OCI-LY7 (cell line): ENCODE measurements around the gene UBE2L3. TPM values are rescaled to one million over a fixed set of nuclear protein-coding genes. Genes with fewer than 3 reads are reported as not detected.

Experiments used
- BruUV-seq: library from RNA; stranded (reverse); fragments of 400-500 nt; replicated peaks from 2 replicates; lab custom pipeline; 2021; lab: Mats Ljungman, UMichigan
- CTCF ChIA-PET: fragments of 300-600 bp; sonication (Branson Sonifier 250); formaldehyde crosslinking; loops from one replicate; lab custom pipeline; 2022; ENCODE audit warnings: antibody characterized with exemption; ENCODE audit not compliant: unreplicated experiment; lab: Charles Lee
- POLR2A ChIA-PET: fragments of 300-600 bp; sonication (Branson Sonifier 250); formaldehyde crosslinking; loops from one replicate; lab custom pipeline; 2022; ENCODE audit warnings: antibody characterized with exemption; lab: Charles Lee
- DNase-seq: peaks from one replicate; pipeline ENCODE4 v3.0.0-alpha.2; 2015; ENCODE audit warnings: low spot score
- H2AFZ ChIP-seq: fragments of 200-600 bp; sonication (generic), shearing (Covaris generic); 2 replicates; pipeline ENCODE4 v1.6.1; 2014; ENCODE audit warnings: mild to moderate bottlenecking, antibody characterized with exemption, low read length, moderate library complexity
- H3K27ac ChIP-seq: fragments of 200-600 bp; sonication (generic); 2 replicates; pipeline ENCODE4 v1.5.1; 2014; ENCODE audit warnings: mixed run types, low read depth, mild to moderate bottlenecking, moderate library complexity, low read length, inconsistent platforms; ENCODE audit not compliant: poor library complexity, severe bottlenecking
- H3K36me3 ChIP-seq: fragments of 200-600 bp; sonication (generic); 2 replicates; pipeline ENCODE4 v1.6.1; 2014; ENCODE audit warnings: mild to moderate bottlenecking, antibody characterized with exemption, low read length, moderate library complexity, mixed read lengths; ENCODE audit not compliant: insufficient read depth
- H3K4me1 ChIP-seq: fragments of 200-600 bp; sonication (generic); 2 replicates; pipeline ENCODE4 v1.5.1; 2014; ENCODE audit warnings: mild to moderate bottlenecking, low read length; ENCODE audit not compliant: insufficient read depth, poor library complexity, severe bottlenecking
- H3K4me2 ChIP-seq: fragments of 200-600 bp; sonication (generic); 2 replicates; pipeline ENCODE4 v1.6.1; 2014; ENCODE audit warnings: mild to moderate bottlenecking, low read length
- H3K4me3 ChIP-seq: fragments of 200-600 bp; sonication (generic); 2 replicates; pipeline ENCODE4 v1.5.1; 2014; ENCODE audit warnings: mild to moderate bottlenecking, low read depth, low read length; ENCODE audit not compliant: poor library complexity, severe bottlenecking
- H3K79me2 ChIP-seq: fragments of 200-600 bp; sonication (generic); 2 replicates; pipeline ENCODE4 v1.6.1; 2016; ENCODE audit warnings: low read depth, mild to moderate bottlenecking, low read length, moderate library complexity, mixed read lengths; ENCODE audit not compliant: insufficient read depth
- H3K9me2 ChIP-seq: fragments of 200-600 bp; sonication (generic); 2 replicates; pipeline ENCODE4 v1.6.1; 2016; ENCODE audit warnings: mild to moderate bottlenecking, low read length, mixed read lengths; ENCODE audit not compliant: insufficient read depth
- H3K9me3 ChIP-seq: fragments of 200-600 bp; sonication (generic); 2 replicates; pipeline ENCODE4 v1.6.1; 2014; ENCODE audit warnings: mild to moderate bottlenecking, mixed run types, low read length, mixed read lengths
- H4K20me1 ChIP-seq: fragments of 200-600 bp; sonication (generic); 2 replicates; pipeline ENCODE4 v1.6.1; 2014; ENCODE audit warnings: mild to moderate bottlenecking, antibody characterized with exemption, low read length, moderate library complexity, mixed read lengths; ENCODE audit not compliant: insufficient read depth
- CTCF ChIP-seq: fragments of 200-600 bp; sonication (generic); conservative IDR thresholded peaks from 2 replicates; pipeline ENCODE4 v1.5.1; 2014; ENCODE audit warnings: mild to moderate bottlenecking, antibody characterized with exemption, low read length, moderate library complexity, mixed read lengths
- EZH2phosphoT487 ChIP-seq: fragments of 200-600 bp; sonication (generic); IDR thresholded peaks from 2 replicates; pipeline ENCODE4 v1.6.1; 2018; ENCODE audit warnings: low read depth, borderline replicate concordance, mild to moderate bottlenecking, mixed run types, antibody characterized with exemption, low read length, moderate library complexity, mixed read lengths
- intact Hi-C: fragments of 100-400 bp; cut with micrococcal nuclease; formaldehyde crosslinking; loops from one replicate; pipeline ENCODE4 v1.10.0; 2022; ENCODE audit not compliant: unreplicated experiment
- total RNA-seq, 2 experiments: library from RNA; depleted of rRNA in 1 of 2; stranded (reverse); fragments of >200 nt in 1 of 2; shearing (Covaris generic) in 1 of 2; gene quantifications; 2 replicates each; pipeline ENCODE4 v1.2.3, GENCODE V29; 2014 to 2022

The UBE2L3 gene
- total RNA-seq, 2 experiments from 2014 or later, result 63.8 to 67.1 TPM

- Histone ChIP-seq H2AFZ (peak overlapping the region; percentile 97), H3K27ac (peak overlapping the region; percentile 68), H3K4me2 (peak overlapping the region; percentile 97), H3K79me2 (no peaks in the 10 kb centered on the region), H3K4me1 (peaks cover 28% of the 10 kb centered on the region), H3K9me3 (no peaks in the 10 kb centered on the region), H3K36me3 (peaks cover 37% of the 10 kb centered on the region), H3K9me2 (no peaks in the 10 kb centered on the region), H4K20me1 (no peaks in the 10 kb centered on the region), H3K4me3 (peak overlapping the region; percentile 76)
- POLR2A ChIA-PET, result interaction anchor here (1.3 to 2.5 kb wide), 2 partner anchors 9 to 73 kb away, joined by 3 to 7 read pairs; partner anchors contain the start of gene SDF2L1
- TF ChIP-seq CTCF (no peak), EZH2phosphoT487 (no peak)
- CTCF ChIA-PET, result interaction anchor here (0.6 kb wide), 1 partner anchor 381 kb away, joined by 3 read pairs; no protein-coding TSS in a partner anchor
- no peak for DNase-seq
- intact Hi-C loops, result no loop called here
- BruUV-seq, result no TSS peak
Observed at GRCh38 chr22:21651521-21652009, 84.1 kb downstream of the UBE2L3 start.

GRCh38 chr22:21652010-21652546 is 84.6 kb downstream of the UBE2L3 start:
- Histone ChIP-seq H3K4me3 (peak overlapping the region; percentile 76), H3K27ac (peak overlapping the region; percentile 68), H2AFZ (peak overlapping the region; percentile 97), H3K9me2 (no peaks in the 10 kb centered on the region), H3K79me2 (no peaks in the 10 kb centered on the region), H3K4me2 (peak overlapping the region; percentile 97), H3K9me3 (no peaks in the 10 kb centered on the region), H3K4me1 (peaks cover 32% of the 10 kb centered on the region), H4K20me1 (no peaks in the 10 kb centered on the region), H3K36me3 (peaks cover 34% of the 10 kb centered on the region)
- no TSS peak for BruUV-seq
- intact Hi-C loops, result no loop called here
- POLR2A ChIA-PET, result interaction anchor here (1.3 to 2.5 kb wide), 3 partner anchors 10 to 74 kb away, joined by 3 to 7 read pairs (median 5); partner anchors contain the start of genes PPIL2 and SDF2L1
- CTCF ChIA-PET, result interaction anchor here (0.6 to 1.0 kb wide), 2 partner anchors 11 to 380 kb away, joined by 3 to 4 read pairs; no protein-coding TSS in a partner anchor
- DNase-seq, result peak; percentile 94
- TF ChIP-seq EZH2phosphoT487 (no peak), CTCF (no peak)
